Immature natural killer cell (primary cell): ENCODE results near the gene UBFD1. TPM values are rescaled to one million over a fixed set of nuclear protein-coding genes. Genes with fewer than 3 reads are reported as not detected.
"Not testable (repeated sequence)": the region's sequence is repeated elsewhere in the genome, so short reads cannot be mapped to it uniquely, and the experiment has no call there.

Source experiments
- DNase-seq, 3 donors: peaks; one replicate each; pipeline ENCODE4 v3.0.0; 2022; ENCODE audit warnings: mixed read lengths in 1 of 3
- H3K27ac Mint-ChIP-seq, 6 donors: one replicate each; pipeline ENCODE4 v1.8.0; 2020; ENCODE audit warnings: mixed read lengths in 6 of 6, mild to moderate bottlenecking in 5 of 6, inconsistent platforms in 4 of 6, moderate library complexity in 3 of 6
- H3K27me3 Mint-ChIP-seq, 3 donors: one replicate each; pipeline ENCODE4 v1.8.0; 2020 to 2021; ENCODE audit warnings: low read depth in 3 of 3, mild to moderate bottlenecking in 3 of 3, mixed read lengths in 3 of 3, moderate library complexity in 3 of 3, inconsistent platforms in 1 of 3
- H3K36me3 Mint-ChIP-seq, 3 donors: one replicate each; pipeline ENCODE4 v1.8.0; 2020; ENCODE audit warnings: mixed read lengths in 3 of 3, inconsistent platforms in 2 of 3, mild to moderate bottlenecking in 2 of 3
- H3K4me1 Mint-ChIP-seq, 2 donors: one replicate each; pipeline ENCODE4 v1.8.0; 2020; ENCODE audit warnings: inconsistent platforms in 2 of 2, mild to moderate bottlenecking in 2 of 2, mixed read lengths in 2 of 2, moderate library complexity in 1 of 2
- H3K4me3 Mint-ChIP-seq, 5 donors: one replicate each; pipeline ENCODE4 v1.8.0; 2020; ENCODE audit warnings: mild to moderate bottlenecking in 5 of 5, mixed read lengths in 5 of 5, inconsistent platforms in 3 of 5, moderate library complexity in 3 of 5
- H3K9me3 Mint-ChIP-seq, 6 donors: one replicate each; pipeline ENCODE4 v1.8.0; 2020; ENCODE audit warnings: mild to moderate bottlenecking in 6 of 6, mixed read lengths in 6 of 6, inconsistent platforms in 4 of 6, moderate library complexity in 3 of 6
- polyA plus RNA-seq, 3 donors: library from polyadenylated mRNA; unstranded; fragments of 300-500 nt; fragmentation: Illumina TruSeq; gene quantifications; one replicate each; pipeline ENCODE4 v1.2.3, GENCODE V29; 2021

Gene UBFD1
- polyA plus RNA-seq, 3 donors from 2014 or later = 13.1 to 18.8 (median 14.2) TPM

- Mint-ChIP-seq H3K4me3 (no peak overlapping the region), H3K36me3 (peaks cover 0 to 10% (median 6%) of the 10 kb centered on the region in 3 donors)
These were observed 21.6 kb upstream of the UBFD1 start for GRCh38 chr16:23535901-23536300.

GRCh38 chr16:23537390-23537789 lies 20.1 kb upstream of the UBFD1 start:
- Mint-ChIP-seq H3K9me3 (no peaks in the 10 kb centered on the region), H3K36me3 (peaks cover 4 to 14% (median 9%) of the 10 kb centered on the region in 3 donors)

More at GRCh38 chr16:23535901-23536300, 21.6 kb upstream of the UBFD1 start:
- H3K9me3 Mint-ChIP-seq = no peaks in the 10 kb centered on the region
- DNase-seq = no peak
- no peaks in the 10 kb centered on the region for H3K27me3 Mint-ChIP-seq
- H3K4me1 Mint-ChIP-seq = no peaks in the 10 kb centered on the region
- H3K27ac Mint-ChIP-seq = no peak overlapping the region

GRCh38 chr16:23538919-23539278 lies 18.6 kb upstream of the UBFD1 start:
- H3K9me3 Mint-ChIP-seq = no peaks in the 10 kb centered on the region
- H3K36me3 Mint-ChIP-seq = peaks cover 4 to 14% (median 9%) of the 10 kb centered on the region in 3 donors
- H3K27ac Mint-ChIP-seq = no peak overlapping the region
- H3K4me1 Mint-ChIP-seq = no peaks in the 10 kb centered on the region
- DNase-seq = no peak
- H3K27me3 Mint-ChIP-seq = no peaks in the 10 kb centered on the region
- no peak overlapping the region for H3K4me3 Mint-ChIP-seq

More at GRCh38 chr16:23537390-23537789, 20.1 kb upstream of the UBFD1 start:
- H3K27ac Mint-ChIP-seq = no peak overlapping the region
- H3K27me3 Mint-ChIP-seq = no peaks in the 10 kb centered on the region
- no peak overlapping the region for H3K4me3 Mint-ChIP-seq
- H3K4me1 Mint-ChIP-seq = no peaks in the 10 kb centered on the region
- DNase-seq = no peak

DNA sequence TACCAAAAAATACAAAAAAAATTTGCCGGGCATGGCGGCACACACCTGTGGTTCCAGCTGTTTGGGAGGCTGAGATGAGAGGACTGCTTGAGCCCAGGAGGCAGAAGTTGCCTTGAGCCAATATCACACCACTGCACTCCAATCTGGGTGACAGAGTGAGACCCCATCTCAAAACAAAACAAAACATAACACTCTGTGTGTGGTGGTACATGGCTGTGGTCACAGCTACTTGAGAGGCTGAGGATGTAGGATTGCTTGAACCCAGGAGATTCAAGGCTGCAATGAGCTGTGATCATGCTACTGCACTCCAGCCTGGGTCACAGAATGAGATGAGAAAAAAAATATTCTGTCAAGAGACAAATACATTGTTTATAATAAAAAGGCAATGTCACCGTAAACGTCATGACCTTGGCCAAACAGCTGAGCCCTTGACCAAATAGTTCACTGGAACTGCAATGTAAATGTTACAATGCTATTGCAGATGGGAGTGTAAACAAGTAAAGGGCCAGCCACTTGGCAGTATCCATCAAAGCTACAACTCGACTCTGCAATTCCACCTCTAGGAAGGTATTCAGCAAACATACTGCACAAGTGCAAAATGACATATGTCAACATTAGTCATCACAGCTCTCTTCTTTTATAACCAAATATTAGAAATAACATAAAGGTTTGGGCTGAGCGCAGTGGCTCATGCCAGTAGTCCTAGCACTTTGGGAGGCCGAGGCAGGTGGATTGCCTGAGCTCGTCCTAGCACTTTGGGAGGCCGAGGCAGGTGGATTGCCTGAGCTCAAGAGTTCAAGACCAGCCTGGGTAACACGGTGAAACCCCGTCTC lies 17.3 kb upstream of the UBFD1 start:
- H3K9me3 Mint-ChIP-seq = no peaks in the 10 kb centered on the region
- no peak for DNase-seq
- H3K27ac Mint-ChIP-seq = no peak overlapping the region
- no peak overlapping the region for H3K4me3 Mint-ChIP-seq
- H3K27me3 Mint-ChIP-seq = no peaks in the 10 kb centered on the region
- H3K4me1 Mint-ChIP-seq = no peaks in the 10 kb centered on the region
- peaks cover 4 to 12% (median 4%) of the 10 kb centered on the region in 3 donors for H3K36me3 Mint-ChIP-seq

GRCh38 chr16:23540817-23541178 lies 16.7 kb upstream of the UBFD1 start:
- H3K36me3 Mint-ChIP-seq = peaks cover 4 to 12% (median 4%) of the 10 kb centered on the region in 3 donors
- H3K27me3 Mint-ChIP-seq, DNase-seq, H3K4me3 Mint-ChIP-seq, H3K9me3 Mint-ChIP-seq, H3K27ac Mint-ChIP-seq, H3K4me1 Mint-ChIP-seq: not testable (repeated sequence)

DNA sequence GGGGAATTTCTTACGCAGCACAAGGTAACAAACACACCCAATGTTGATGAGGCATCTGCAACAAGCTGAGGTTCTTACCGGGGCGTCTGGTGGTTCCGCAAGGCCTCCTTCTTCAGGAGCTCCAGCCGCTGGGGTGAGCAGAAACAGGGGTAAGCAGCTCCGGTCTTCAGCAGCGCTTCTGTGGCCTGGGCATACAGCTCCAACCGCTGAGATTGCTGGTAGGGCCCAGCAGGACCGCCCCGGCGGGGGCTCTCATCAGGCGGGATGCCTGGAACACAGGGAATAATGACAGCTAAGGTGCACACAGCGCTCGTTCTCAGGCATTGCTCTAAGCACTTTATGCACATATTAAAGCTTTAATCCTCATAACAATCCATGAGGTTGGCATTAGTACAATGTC lies 13.1 kb upstream of the UBFD1 start:
- Mint-ChIP-seq H3K27ac (no peak overlapping the region), H3K4me1 (no peaks in the 10 kb centered on the region), H3K36me3 (peaks cover 9 to 20% (median 11%) of the 10 kb centered on the region in 3 donors), H3K9me3 (no peaks in the 10 kb centered on the region), H3K4me3 (no peak overlapping the region), H3K27me3 (no peaks in the 10 kb centered on the region)
- no peak for DNase-seq

DNA sequence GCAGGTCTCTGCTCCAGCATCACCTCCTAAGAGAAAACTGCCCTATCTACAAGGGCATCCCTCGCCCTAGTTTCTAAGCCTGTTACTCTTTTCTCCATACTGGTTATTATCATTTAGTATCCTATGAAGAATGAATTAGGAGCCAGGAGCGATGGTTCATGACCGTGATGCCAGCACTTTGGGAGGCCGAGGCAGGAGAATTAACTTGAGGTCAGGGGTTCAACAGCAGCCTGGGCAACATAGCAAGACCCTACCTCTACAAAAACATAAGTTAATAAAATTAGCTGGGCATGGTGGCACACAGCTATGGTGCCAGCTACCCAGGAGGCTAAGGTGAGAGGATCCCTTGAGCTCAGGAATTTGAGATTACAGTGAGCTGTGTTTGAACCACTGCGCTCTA lies 7.6 kb upstream of the UBFD1 start:
- peaks cover 9 to 26% (median 19%) of the 10 kb centered on the region in 3 donors for H3K36me3 Mint-ChIP-seq
- H3K27ac Mint-ChIP-seq = no peak overlapping the region
- no peak overlapping the region for H3K4me3 Mint-ChIP-seq
- H3K4me1 Mint-ChIP-seq = no peaks in the 10 kb centered on the region
- no peaks in the 10 kb centered on the region for H3K9me3 Mint-ChIP-seq
- DNase-seq = no peak
- H3K27me3 Mint-ChIP-seq = no peaks in the 10 kb centered on the region

DNA sequence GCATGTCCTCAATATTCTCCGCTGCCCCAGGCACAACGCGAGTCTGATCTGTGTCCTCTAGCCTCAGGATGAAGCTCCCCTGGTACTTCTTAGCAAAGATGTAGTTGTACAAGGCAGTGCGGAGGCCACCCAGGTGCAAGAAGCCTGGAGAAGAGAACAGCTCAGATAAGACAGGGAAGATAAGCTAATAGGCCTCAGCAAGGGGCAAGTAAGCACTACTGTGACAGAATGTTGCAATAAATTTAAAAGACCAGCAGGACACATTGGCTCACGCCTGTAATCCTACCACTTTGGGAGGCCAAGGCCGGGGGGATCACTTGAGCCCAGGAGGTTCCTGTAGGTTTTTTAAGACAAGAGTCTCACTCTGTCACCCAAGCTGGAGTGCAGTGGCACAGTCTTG lies 5.4 kb upstream of the UBFD1 start:
- Mint-ChIP-seq H3K4me1 (peaks cover 11% of the 10 kb centered on the region in 2 donors), H3K36me3 (peaks cover 6 to 22% (median 16%) of the 10 kb centered on the region in 3 donors), H3K4me3 (no peak overlapping the region), H3K27ac (no peak overlapping the region), H3K27me3 (peaks cover 0 to 5% (median 2%) of the 10 kb centered on the region in 3 donors), H3K9me3 (no peaks in the 10 kb centered on the region)
- no peak for DNase-seq

GRCh38 chr16:23554536-23554935 lies 3.0 kb upstream of the UBFD1 start:
- Mint-ChIP-seq H3K36me3 (peaks cover 4 to 12% (median 12%) of the 10 kb centered on the region in 3 donors), H3K4me3 (no peak overlapping the region)
- no peak for DNase-seq

GRCh38 chr16:23557779-23558702 lies 514 bp downstream of the UBFD1 start:
- DNase-seq = peak in 1 of 3 donors; percentile 3
- peak overlapping the region; percentile 87 to 96 (median 92) for H3K27ac Mint-ChIP-seq
- H3K4me3 Mint-ChIP-seq = peak overlapping the region; percentile 90 to 92 (median 92)
- H3K9me3 Mint-ChIP-seq = no peaks in the 10 kb centered on the region
- H3K27me3 Mint-ChIP-seq = peaks cover 4 to 13% (median 6%) of the 10 kb centered on the region in 3 donors
- H3K4me1 Mint-ChIP-seq = peaks cover 28 to 38% of the 10 kb centered on the region in 2 donors
- peaks cover 0 to 3% (median 0%) of the 10 kb centered on the region in 3 donors for H3K36me3 Mint-ChIP-seq

More at GRCh38 chr16:23554536-23554935, 3.0 kb upstream of the UBFD1 start:
- Mint-ChIP-seq H3K4me1 (peaks cover 23 to 26% of the 10 kb centered on the region in 2 donors), H3K27me3 (peaks cover 2 to 13% (median 6%) of the 10 kb centered on the region in 3 donors), H3K27ac (peak overlapping the region in 1 of 6 donors; percentile 35), H3K9me3 (no peaks in the 10 kb centered on the region)

DNA sequence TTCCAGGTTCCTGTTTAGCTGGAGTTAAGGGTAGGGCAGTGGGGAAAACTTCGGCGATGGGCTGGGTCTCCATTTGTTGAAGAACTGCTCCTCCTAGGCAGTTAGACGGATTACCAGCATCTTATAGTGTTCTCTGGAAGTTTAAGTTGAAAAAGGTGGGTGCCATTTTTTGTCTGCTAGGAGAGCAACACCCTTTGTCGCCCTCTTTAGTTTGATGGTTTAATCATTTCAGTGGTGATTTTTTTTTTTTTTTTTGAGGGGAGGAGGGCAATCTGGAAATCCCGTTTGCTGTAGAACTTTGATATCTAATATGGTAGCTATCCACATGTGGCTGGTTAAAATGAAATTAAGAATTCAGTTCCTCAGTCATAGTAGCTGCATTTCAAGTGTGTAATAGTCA lies 4.1 kb downstream of the UBFD1 start:
- Mint-ChIP-seq H3K27ac (no peak overlapping the region), H3K4me3 (no peak overlapping the region), H3K9me3 (no peaks in the 10 kb centered on the region), H3K36me3 (peaks cover 13 to 21% (median 20%) of the 10 kb centered on the region in 3 donors), H3K4me1 (peaks cover 23 to 32% of the 10 kb centered on the region in 2 donors), H3K27me3 (peaks cover 4 to 10% (median 6%) of the 10 kb centered on the region in 3 donors)
- DNase-seq = no peak

GRCh38 chr16:23562505-23562904 lies 5.0 kb downstream of the UBFD1 start:
- Mint-ChIP-seq H3K4me3 (no peak overlapping the region), H3K36me3 (peaks cover 17 to 29% (median 29%) of the 10 kb centered on the region in 3 donors), H3K9me3 (no peaks in the 10 kb centered on the region)

GRCh38 chr16:23563186-23563585 lies 5.7 kb downstream of the UBFD1 start:
- DNase-seq = no peak
- no peaks in the 10 kb centered on the region for H3K9me3 Mint-ChIP-seq
- H3K36me3 Mint-ChIP-seq = peaks cover 17 to 32% (median 29%) of the 10 kb centered on the region in 3 donors
- H3K27ac Mint-ChIP-seq = peak overlapping the region in 1 of 6 donors; percentile 55
- H3K4me3 Mint-ChIP-seq = no peak overlapping the region
- H3K4me1 Mint-ChIP-seq = peaks cover 17 to 25% of the 10 kb centered on the region in 2 donors
- peaks cover 0 to 5% (median 2%) of the 10 kb centered on the region in 3 donors for H3K27me3 Mint-ChIP-seq

More at GRCh38 chr16:23562505-23562904, 5.0 kb downstream of the UBFD1 start:
- Mint-ChIP-seq H3K27me3 (peaks cover under 1 to 6% (median 4%) of the 10 kb centered on the region in 3 donors), H3K27ac (no peak overlapping the region), H3K4me1 (peaks cover 17 to 25% of the 10 kb centered on the region in 2 donors)
- no peak for DNase-seq
